CD4-positive, alpha-beta T cell treated with Interferon gamma for 1 hour (primary cell): ENCODE results near the gene CCT6A.
A peak's percentile ranks its signal among the peaks of the same experiment; 100 is the strongest.
"Not testable (repeated sequence)": the region's sequence is repeated elsewhere in the genome, so short reads cannot be mapped to it uniquely, and the experiment has no call there.

Experiments used
- DNase-seq: peaks from one replicate; pipeline ENCODE4 v3.0.0-alpha.2; 2020

Gene CCT6A

GRCh38 chr7:56053993-56054392 is 2.4 kb downstream of the CCT6A start:
- no peak for DNase-seq

GRCh38 chr7:56062382-56062781 is 10.8 kb downstream of the CCT6A start:
- no peak for DNase-seq

GRCh38 chr7:56063500-56063881 is 11.9 kb downstream of the CCT6A start:
- DNase-seq, result no peak

GRCh38 chr7:56063882-56064625 is 12.5 kb downstream of the CCT6A start, which contains the start of gene SUMF2:
Gene SUMF2 (plus strand): TSS chr7:56064286. CDS start chr7:56064312, 26 bp downstream.
- peak; percentile 89 for DNase-seq

GRCh38 chr7:56066376-56066775 is 14.8 kb downstream of the CCT6A start:
- not testable (repeated sequence) for DNase-seq

- DNase-seq, result peak; percentile 58
Observed at GRCh38 chr7:56074371-56074791, 22.8 kb downstream of the CCT6A start.

GRCh38 chr7:56077681-56078080 is 26.1 kb downstream of the CCT6A start:
- no peak for DNase-seq

GRCh38 chr7:56078196-56078595 is 26.6 kb downstream of the CCT6A start:
- DNase-seq, result no peak

- DNase-seq, result no peak
Observed at GRCh38 chr7:56079450-56080185, 28.1 kb downstream of the CCT6A start.

- not testable (repeated sequence) for DNase-seq
Observed at GRCh38 chr7:56080726-56081435, 29.3 kb downstream of the CCT6A start.

- DNase-seq, result no peak
Observed at GRCh38 chr7:56081626-56082340, 30.2 kb downstream of the CCT6A start.

GRCh38 chr7:56083150-56083785 is 31.7 kb downstream of the CCT6A start:
- DNase-seq, result no peak

- DNase-seq, result no peak
Observed at GRCh38 chr7:56086761-56087160, 35.2 kb downstream of the CCT6A start.

GRCh38 chr7:56087445-56087844 is 35.9 kb downstream of the CCT6A start:
- DNase-seq, result no peak

- no peak for DNase-seq
Observed at GRCh38 chr7:56091591-56091990, 40.0 kb downstream of the CCT6A start.

GRCh38 chr7:56092388-56092787 is 40.8 kb downstream of the CCT6A start:
- DNase-seq, result not testable (repeated sequence)

GRCh38 chr7:56092789-56093531 is 41.4 kb downstream of the CCT6A start, which contains the start of gene PHKG1:
Gene PHKG1 (minus strand): TSS chr7:56092952. CDS start chr7:56088941, 4,011 bp downstream.
- DNase-seq, result no peak

- DNase-seq, result no peak
Observed at GRCh38 chr7:56097700-56098099, 46.1 kb downstream of the CCT6A start.

- not testable (repeated sequence) for DNase-seq
Observed at GRCh38 chr7:56098187-56099008, 46.8 kb downstream of the CCT6A start.

GRCh38 chr7:56099653-56100052 is 48.1 kb downstream of the CCT6A start:
- no peak for DNase-seq

- DNase-seq, result not testable (repeated sequence)
Observed at GRCh38 chr7:56104138-56104537, 52.6 kb downstream of the CCT6A start.
